GM19328 (cell line): Measurements from ENCODE around the gene UIMC1.
"Not testable (repeated sequence)": the region's sequence is repeated elsewhere in the genome, so short reads cannot be mapped to it uniquely, and the experiment has no call there.

ENCODE experiments used
- ATAC-seq: cut with Tn5 transposase; IDR thresholded peaks from one replicate; pipeline ENCODE4 v1.9.1; 2021; ENCODE audit warnings: mild to moderate bottlenecking, moderate library complexity; ENCODE audit not compliant: unreplicated experiment

The UIMC1 gene

GRCh38 chr5:177006265-177006972 is at the start of gene UIMC1:
Gene UIMC1 (minus strand): TSS chr5:177006779. CDS start chr5:176982615, 24,164 bp downstream.
- ATAC-seq = peak; percentile 66

- no peak for ATAC-seq
These were observed 42.7 kb upstream of the UIMC1 start for GRCh38 chr5:177049285-177049684.

- ATAC-seq = not testable (repeated sequence)
These were observed 42.0 kb upstream of the UIMC1 start for GRCh38 chr5:177048531-177048930.

GRCh38 chr5:177045631-177046030 is 39.1 kb upstream of the UIMC1 start:
- no peak for ATAC-seq

- no peak for ATAC-seq
These were observed 38.1 kb upstream of the UIMC1 start for GRCh38 chr5:177044641-177045040.

DNA sequence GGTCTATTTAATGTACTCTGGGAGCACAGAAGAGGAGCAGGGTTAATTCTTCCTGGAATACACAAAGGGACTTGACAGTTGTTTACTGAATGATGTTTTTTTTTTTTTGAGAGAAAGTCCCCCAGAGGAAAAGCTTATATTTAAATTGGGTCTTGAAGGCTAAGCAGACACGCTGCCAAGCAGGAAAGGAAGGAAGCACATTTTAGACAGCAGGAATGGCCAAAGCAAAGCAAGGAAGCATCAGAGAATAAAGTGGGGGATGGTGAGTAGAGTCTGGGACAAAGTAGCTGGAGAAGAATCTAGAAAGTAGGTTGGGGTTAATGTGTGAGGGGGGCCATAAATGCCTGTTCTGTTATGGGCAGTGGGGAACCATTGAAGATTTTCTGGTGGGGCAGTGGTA is 37.4 kb upstream of the UIMC1 start:
- no peak for ATAC-seq

DNA sequence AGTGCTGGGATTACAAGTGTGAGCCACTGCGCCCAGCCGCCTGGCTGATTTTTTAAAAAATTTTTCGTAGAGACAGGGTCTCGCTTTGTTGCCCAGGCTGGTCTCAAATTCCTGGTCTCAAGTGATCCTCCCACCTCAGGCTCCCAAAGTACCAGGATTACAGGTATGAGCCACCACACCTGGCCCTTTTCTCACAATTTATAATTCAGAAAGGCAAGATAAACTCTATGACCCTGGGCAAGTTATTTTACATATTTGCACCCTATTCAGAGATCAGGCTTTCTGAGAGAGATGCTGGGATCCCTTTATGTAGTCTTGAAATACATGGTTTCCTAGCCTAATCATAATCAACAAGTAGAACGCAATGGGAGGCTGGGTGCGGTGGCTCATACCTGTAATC is 36.5 kb upstream of the UIMC1 start:
- no peak for ATAC-seq

- no peak for ATAC-seq
These were observed 35.4 kb upstream of the UIMC1 start for GRCh38 chr5:177041936-177042335.

DNA sequence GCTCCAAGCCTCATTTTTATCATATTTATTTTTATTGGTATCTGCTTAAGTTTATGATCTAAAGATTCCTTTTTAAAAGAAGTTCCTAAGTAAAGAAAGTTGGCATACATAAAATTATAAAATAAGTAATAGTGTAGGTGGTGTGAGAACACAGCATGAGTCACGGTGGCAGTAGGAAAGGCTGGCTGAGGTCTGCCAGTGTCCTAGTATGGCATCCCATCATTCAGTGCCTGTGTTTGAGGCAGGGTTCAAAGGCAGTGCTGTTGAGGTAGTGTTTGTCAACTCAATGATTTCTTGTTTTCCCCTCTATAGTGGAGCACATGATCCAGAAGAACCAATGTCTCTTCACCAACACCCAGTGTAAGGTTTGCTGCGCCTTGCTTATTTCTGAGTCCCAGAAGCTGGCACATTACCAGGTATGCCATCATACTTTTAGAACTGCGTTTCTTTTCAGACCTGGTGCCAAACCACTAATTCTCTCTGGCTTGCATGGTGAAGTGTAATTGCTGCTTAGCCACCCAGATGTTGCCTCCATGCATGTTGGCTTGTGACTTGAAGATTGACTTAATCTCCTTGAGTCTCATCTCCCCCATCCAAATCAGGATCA is 34.3 kb upstream of the UIMC1 start:
- no peak for ATAC-seq

GRCh38 chr5:177036921-177037320 is 30.3 kb upstream of the UIMC1 start:
- ATAC-seq = no peak

GRCh38 chr5:177036443-177036842 is 29.9 kb upstream of the UIMC1 start:
- ATAC-seq = no peak

- no peak for ATAC-seq
These were observed 29.4 kb upstream of the UIMC1 start for GRCh38 chr5:177035976-177036375.

DNA sequence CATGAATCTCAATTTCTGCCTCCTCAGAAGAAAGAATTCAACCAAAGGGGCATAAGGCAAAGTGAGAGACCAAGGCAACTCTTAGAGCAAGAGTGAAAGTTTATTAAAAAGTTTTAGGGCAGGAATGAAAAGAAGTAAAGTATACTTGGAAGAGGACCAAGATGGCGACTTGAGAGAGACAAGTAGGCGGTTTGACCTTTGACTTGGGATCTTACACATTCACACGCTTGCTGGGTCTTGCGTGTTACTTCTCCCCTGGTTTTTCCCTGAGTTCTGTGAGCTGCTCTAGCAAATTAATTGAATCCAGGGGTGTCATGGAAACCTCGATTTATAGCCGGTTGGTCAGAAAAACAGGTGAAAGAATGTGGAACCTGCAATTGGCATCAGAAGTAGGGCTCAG is 22.9 kb upstream of the UIMC1 start:
- no peak for ATAC-seq

DNA sequence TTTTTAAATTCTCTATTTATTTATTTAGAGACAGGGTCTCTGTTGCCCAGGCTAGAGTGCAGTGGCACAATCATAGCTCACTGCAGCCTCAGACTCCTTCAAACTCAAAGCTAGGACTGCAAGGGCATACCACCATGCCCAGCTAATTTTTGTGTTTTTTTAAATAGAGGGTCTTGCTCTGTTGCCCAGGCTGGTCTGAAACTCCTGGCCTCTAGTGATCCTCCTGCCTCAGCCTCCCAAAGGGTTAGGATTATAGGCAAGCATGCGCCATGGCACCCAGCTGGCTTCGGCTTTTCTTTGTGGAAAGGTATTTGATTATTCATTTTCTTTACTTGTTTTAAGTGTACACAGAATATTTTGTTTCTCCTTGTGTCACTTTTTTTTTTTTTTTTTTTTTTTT is 21.1 kb upstream of the UIMC1 start:
- no peak for ATAC-seq

- no peak for ATAC-seq
These were observed 18.6 kb upstream of the UIMC1 start for GRCh38 chr5:177025101-177025601.

GRCh38 chr5:177024559-177024958 is 18.0 kb upstream of the UIMC1 start:
- ATAC-seq = no peak

- peak; percentile 16 for ATAC-seq
These were observed 16.7 kb upstream of the UIMC1 start for GRCh38 chr5:177023303-177023664.

GRCh38 chr5:177022386-177023302 is 16.1 kb upstream of the UIMC1 start, which contains the start of gene ZNF346:
Gene ZNF346 (plus strand): TSS chr5:177022696. CDS start chr5:177022739, 43 bp downstream.
- peak; percentile 79 for ATAC-seq

DNA sequence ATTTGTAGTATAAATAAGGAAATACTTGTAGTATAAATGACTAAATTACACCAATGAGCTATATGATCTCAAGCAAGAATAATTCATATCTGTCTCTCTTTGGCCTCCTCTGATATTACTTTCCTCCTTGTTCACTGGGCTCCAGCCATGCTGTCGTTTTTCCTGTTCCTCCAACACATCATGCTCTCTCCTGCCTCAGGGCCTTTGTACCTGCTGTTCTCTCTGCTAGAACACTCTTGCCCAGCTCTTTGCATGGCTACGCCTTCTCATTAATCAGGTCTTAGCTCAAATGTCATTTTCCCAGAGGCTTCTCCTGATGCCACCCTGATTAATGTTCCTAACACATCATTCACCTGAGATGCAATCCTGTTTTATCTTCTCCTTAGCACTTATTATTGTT is 13.5 kb upstream of the UIMC1 start:
- no peak for ATAC-seq

GRCh38 chr5:177018341-177018740 is 11.8 kb upstream of the UIMC1 start:
- ATAC-seq = no peak

DNA sequence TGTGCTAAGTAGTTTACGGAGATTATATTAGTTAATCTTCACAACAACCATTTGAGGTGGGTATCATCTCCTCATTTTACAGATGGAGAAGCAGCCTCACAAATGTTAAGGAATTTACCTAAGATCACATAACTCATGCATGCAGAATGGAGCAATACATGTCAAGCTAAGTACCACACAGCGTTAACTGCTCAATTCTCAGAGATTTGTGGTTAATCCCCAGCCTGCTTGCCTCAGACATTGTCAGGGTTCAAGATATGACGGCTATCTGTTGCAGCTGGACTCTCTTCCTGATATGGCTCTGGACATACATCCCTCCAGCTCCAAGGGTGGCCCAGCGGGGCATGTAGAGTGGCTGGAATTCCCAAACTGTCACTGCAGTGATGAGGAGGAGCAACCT is 8.6 kb upstream of the UIMC1 start:
- ATAC-seq = no peak
